HG03439 (cell line): ENCODE data around the gene DIRAS1.
"Not testable (repeated sequence)": the region's sequence is repeated elsewhere in the genome, so short reads cannot be mapped to it uniquely, and the experiment has no call there.

Experiments used
- ATAC-seq: cut with Tn5 transposase; IDR thresholded peaks from one replicate; pipeline ENCODE4 v1.9.1; 2021; ENCODE audit warnings: mild to moderate bottlenecking, moderate library complexity; ENCODE audit not compliant: unreplicated experiment

Gene DIRAS1

GRCh38 chr19:2679439-2679838 is 41.7 kb downstream of the DIRAS1 start:
- no peak for ATAC-seq

- ATAC-seq, result not testable (repeated sequence)
These were observed 42.2 kb downstream of the DIRAS1 start for GRCh38 chr19:2678948-2679347.

GRCh38 chr19:2678044-2678671 is 43.0 kb downstream of the DIRAS1 start:
- no peak for ATAC-seq

- ATAC-seq, result no peak
These were observed 44.3 kb downstream of the DIRAS1 start for GRCh38 chr19:2676823-2677222.

- ATAC-seq, result no peak
These were observed 45.3 kb downstream of the DIRAS1 start for GRCh38 chr19:2675892-2676291.

GRCh38 chr19:2670217-2670616 is 51.0 kb downstream of the DIRAS1 start:
- ATAC-seq, result no peak

GRCh38 chr19:2668175-2668763 is 52.9 kb downstream of the DIRAS1 start:
- no peak for ATAC-seq

GRCh38 chr19:2667349-2667748 is 53.8 kb downstream of the DIRAS1 start:
- ATAC-seq, result not testable (repeated sequence)

- ATAC-seq, result no peak
These were observed 54.7 kb downstream of the DIRAS1 start for GRCh38 chr19:2666344-2666994.

GRCh38 chr19:2665103-2665502 is 56.1 kb downstream of the DIRAS1 start:
- no peak for ATAC-seq
